HL-60/S4 (cell line): ENCODE results near the gene NAXE.
"Not testable (repeated sequence)": the region's sequence is repeated elsewhere in the genome, so short reads cannot be mapped to it uniquely, and the experiment has no call there.

Experiments used
- in situ Hi-C: fragments of 300-500 bp; cut with MboI; formaldehyde crosslinking; loops from 2 replicates; pipeline ENCODE4 v1.14.3; 2022; ENCODE audit warnings: low sequenced_read_pairs

The NAXE gene

DNA sequence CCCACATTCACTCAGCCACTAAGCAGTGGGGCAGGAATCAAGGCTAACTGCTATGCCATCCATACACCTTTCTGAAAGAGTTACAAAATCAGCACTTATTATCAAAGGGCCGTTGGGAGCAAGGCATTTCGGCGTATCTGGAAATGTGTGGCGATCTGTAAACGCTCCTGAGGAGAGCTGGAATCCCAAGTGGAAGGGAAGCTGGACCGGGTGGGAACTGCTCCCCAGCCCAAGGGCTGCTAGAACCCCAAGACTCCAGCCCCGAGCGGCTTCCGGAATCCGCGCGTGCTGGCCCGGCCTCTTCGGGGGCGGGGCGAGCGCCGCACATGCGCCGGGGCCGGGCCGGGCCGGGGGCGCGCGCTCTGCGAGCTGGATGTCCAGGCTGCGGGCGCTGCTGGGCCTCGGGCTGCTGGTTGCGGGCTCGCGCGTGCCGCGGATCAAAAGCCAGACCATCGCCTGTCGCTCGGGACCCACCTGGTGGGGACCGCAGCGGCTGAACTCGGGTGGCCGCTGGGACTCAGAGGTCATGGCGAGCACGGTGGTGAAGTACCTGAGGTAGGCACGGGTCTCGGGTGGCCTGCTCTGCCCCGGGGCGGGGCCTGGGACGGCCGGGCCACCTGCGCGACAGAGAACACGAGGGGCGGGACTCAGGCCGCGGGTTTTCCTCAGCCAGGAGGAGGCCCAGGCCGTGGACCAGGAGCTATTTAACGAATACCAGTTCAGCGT, at the start of gene NAXE:
NAXE (plus strand) TSS at position 345 of the 726 bp plus-strand sequence; CDS start at position 374, 29 bp downstream.
- in situ Hi-C loops, result no loop called here

DNA sequence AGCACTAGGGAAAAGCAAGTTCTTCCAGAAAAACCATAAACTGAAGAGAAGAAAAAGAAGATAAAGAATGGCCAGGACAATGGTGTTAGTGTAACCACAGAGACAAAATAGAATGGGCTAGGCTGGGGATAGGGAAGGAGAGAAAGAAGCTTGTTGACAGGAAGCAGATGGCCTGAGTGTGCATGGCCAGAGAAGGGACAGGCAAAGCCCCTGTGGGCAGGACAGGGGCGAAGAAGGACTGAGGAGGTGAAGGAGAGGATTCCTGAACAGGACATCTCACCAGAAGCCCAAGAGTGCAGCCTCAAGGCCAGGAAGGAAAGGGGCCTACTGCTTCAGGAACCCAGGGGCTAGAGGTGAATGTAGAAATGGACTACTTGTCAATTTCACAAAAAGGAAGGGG, 48.5 kb upstream of the NAXE start:
- in situ Hi-C loops, result no loop called here

DNA sequence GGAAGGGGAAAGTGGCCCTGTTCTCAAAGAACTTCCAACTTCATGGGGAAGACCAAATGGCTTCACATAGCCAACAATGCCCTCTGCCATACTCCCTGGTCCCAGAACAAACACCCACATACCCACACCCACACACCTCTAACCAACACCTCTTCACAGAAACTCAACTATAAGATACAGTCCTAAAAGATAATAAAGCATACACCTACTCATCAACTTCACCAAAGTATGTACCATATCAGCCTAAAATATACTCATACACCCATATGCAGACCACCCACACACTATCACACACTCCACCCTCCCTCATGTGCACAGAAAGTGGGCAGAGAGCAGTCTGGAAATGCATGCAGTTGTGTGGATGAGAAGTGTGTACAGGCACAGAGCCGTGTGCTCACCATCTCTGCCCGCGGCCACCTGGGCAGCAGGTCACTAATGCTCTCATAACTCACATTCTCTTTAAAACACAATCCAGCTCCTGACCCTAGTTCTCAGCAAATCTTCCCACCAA, 46.9 kb upstream of the NAXE start:
- in situ Hi-C loops, result no loop called here

DNA sequence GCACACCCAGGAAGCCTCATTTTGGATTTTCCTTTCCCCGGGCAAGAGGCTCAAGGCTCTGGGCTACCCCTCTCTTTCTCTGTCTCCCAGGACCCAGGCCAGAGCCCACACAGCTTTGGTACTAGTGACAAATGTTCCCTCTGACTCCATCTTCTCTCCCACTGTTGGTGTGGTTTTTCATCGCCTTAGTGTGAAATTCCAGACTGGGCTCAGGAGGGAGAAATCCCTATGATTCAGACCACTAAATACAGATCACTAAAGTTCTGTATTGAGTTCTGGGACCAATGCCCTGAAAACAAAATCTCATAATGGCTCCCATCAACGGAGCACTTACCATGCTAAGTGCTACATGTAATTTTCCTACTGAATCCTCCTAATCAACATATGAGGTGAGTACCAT, 45.3 kb upstream of the NAXE start:
- in situ Hi-C loops, result no loop called here

- in situ Hi-C loops, result no loop called here
These were observed 44.1 kb upstream of the NAXE start for GRCh38 chr1:156547434-156547833.

DNA sequence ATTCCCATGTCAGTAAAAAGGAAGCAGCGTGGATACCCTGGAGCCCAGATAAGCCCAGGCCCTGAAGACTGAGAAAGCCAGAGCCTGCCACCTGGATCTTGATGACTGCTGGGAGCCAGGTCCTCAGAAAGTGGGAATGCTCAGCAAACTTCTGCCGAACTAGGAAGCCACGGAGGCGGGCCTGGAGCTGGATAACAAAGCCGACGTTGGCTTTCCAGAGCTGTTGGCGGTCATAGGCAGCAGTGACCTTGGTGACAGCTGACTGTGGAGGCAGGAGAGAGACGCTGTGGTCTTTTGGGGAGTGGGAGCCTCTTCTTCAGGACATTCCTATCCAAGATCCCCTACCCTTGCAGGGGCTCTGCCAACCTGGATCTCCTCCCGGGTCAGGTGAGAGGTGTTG, 43.6 kb upstream of the NAXE start:
- in situ Hi-C loops, result no loop called here

DNA sequence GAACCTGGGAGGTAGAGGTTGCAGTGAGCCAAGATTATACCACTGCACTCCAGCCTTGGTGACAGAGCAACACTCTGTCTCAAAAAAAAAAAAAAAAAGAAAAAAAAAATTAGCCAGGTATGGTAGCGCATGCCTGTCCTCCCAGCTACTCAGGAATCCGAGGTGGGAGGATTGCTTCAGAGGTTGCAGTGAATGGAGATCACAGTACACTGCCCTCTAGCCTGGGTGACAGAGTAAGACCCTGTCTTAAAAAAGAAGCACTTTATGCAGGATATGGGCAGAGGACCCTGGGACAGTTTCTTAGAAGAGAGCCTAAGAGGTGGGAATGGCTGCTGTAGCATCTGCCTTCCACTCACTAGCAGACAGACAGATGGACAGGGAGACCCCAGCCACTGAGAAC, 42.2 kb upstream of the NAXE start:
- in situ Hi-C loops, result no loop called here

DNA sequence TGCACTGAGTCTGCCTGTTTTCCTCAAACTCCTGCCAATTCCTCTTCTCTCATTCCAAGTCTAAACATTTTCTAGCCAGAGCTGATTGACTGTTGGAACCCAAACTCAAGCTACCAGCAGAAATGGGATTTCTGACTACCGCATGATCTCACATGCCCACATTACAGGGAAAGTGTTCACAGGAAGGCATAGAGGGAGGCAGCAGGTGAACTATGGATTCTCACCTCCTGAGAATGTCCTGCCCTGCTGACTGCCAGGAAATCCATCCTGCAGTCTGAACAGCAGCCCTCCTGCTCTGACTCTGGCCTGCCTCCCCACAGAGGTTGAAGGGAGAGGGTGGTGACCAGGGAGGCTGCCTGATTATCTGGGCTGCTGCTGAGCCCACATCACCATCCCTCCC, 41.7 kb upstream of the NAXE start:
- in situ Hi-C loops, result no loop called here

GRCh38 chr1:156550346-156550745, 41.2 kb upstream of the NAXE start:
- in situ Hi-C loops, result no loop called here

DNA sequence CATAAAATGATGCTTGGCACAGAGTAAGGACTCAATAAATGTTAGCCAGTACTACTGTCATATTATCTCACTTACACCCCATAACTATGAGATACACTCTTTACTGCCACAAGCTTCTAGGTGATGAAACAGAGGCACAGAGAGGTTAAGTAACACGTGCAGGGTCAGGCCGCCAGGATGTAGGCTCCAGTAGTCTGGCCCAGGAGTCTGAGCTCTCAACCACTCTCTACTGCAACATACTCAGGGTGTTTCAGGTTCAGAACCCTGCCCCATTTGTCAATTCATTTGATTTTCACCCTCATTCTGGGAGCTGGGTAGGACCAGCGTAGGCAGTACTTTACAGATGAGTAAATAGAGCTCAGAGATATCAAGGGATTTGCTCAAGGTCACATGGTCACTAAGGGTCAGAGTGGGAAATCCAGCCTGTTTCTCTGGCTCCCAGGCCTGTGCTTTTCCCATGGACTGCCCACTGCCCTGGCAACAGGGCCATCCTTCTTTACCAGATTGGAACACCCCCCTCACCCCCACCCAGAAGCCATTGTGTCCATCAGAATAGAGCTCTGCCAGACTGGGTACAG, 40.4 kb upstream of the NAXE start:
- in situ Hi-C loops, result no loop called here

- in situ Hi-C loops, result no loop called here
These were observed 39.7 kb upstream of the NAXE start for GRCh38 chr1:156551869-156552268.

DNA sequence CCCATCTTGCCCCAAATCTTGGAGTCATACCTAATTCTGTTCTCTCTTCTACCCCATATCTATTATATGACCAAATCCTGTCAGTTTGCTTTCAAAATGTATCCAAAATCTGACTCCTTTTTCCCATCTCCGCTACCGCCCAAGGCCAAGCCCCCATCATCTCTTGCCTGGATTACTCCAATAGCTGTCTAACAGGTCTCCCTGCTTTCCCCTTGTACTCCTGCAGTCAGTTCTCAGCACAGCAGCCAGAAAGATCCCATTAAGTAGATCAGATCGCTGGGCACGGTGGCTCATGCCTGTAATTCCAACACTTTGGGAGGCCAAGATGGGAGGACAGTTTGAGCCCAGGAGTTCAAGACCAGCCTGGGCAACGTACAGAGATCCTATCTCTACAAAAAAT, 39.1 kb upstream of the NAXE start:
- in situ Hi-C loops, result no loop called here

GRCh38 chr1:156552937-156553336, 38.6 kb upstream of the NAXE start:
- in situ Hi-C loops, result not testable (repeated sequence)

GRCh38 chr1:156553860-156554485, 37.6 kb upstream of the NAXE start:
- in situ Hi-C loops, result no loop called here

DNA sequence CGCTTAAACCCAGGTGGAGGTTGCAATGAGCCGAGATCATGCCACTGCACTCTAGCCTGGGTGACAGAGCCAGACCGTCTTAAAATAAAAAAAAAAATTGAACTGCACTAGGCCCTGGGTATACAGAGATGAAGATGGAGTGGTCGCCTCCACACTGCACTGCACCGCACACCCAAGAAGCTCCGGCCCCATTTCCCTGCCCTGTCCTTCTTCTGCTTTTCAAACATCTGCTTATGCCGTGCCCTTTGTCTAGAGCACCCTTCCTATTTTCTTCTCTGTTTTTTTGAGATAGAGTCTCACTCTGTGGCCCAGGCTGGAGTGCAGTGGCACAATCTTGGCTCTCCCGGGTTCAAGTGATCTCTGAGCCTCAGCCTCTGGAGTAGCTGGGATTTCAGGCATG, 36.6 kb upstream of the NAXE start:
- in situ Hi-C loops, result no loop called here

DNA sequence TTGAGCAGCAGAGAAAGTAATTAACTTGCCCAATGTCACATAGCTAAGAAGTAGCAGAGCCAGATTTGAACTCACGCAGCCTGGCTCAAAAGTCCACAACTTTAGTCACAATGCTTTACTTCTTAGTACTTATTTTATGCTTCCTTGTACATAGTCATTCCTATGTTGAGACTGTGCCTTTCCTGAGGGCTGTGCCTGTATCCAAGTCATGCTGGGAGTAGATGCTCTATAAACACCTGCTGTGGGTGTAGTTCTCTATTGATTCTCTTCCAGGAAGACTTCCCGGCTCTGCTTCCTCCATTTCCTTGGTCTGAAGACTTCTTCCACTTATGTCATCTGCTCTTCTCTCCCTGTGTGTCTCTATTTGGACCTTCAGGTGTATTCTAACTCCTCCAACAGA, 35.9 kb upstream of the NAXE start:
- in situ Hi-C loops, result no loop called here

DNA sequence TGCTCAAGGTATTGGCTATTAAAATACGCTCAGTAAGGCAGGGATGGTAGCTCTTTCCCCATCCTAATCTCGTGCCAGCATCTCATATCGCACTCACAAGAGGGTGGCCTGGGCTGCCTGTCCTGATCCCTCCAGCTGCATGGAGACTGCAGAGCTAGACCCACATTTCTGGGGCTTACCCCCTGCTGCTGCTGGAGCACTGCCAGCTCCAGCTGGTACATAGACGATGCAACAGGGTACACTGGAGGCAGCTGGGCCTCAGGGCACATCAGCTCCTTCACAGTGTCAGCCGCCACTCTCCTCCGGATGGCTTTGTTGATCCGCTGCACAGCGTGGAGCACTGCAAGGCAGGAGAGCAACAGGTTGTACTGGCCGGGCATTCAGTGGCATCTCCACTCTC, 35.2 kb upstream of the NAXE start:
- in situ Hi-C loops, result no loop called here

DNA sequence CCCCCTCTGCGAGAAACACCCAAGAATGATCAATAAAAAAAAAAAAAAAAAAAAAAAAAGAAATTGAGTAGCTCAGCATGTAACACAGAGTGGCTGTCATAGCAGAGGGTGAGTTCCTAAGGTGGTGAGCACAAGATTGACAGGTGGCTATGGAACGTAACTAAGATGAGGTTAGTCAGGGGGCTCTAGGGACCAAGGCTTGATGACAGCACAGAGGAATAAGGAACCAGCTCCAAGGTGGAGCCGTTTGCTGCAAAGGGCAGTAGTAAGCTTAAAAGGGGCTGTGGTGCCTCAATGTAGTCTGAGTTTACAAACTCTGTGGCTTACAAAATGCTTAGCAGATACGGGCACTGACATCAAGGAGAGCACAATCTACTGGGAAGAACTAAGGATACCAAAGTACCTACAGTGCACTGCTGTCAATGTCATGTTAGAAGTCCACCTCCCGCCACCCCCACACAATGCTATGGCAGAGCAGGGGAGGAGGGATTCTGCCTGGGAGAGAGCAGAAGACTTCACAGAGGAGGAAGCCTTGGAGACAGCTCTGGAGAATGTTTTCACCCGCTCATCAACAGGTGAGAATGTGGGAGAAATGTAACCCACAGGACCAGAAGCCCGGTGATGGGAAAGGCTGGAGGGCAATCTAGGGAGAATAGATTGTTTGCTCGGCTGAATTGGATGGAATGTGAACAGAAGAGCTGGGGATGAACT, 32.3 kb upstream of the NAXE start:
- in situ Hi-C loops, result no loop called here

GRCh38 chr1:156559797-156560385, 31.7 kb upstream of the NAXE start:
- in situ Hi-C loops, result no loop called here

DNA sequence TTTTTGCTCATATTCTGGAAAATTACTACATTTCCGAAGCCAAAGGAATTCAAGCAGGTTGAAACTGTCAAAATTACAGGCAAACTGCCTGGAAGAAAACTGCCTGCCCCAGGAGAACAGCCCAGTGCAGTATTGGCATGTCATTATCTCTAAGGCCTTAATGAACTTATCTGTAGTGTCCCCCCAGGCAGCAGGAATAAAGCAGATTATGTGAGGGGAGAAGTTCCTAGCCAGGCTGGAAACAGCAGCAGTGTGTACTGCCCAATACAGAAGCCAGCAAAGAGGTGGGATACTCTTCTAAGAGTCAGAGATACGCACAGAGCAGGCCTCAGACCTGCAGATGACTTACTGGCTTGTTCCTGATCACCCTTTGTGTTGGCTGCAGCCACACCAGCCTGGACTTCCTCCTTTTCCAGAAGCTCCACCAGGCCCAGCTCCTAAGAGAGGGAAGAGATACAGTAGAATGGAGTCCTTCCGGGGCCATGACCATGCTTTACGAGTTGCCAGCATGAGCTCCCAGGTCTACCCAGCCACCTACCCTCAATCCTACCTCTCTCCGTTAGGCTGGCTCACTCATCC, 30.9 kb upstream of the NAXE start:
- in situ Hi-C loops, result no loop called here

- in situ Hi-C loops, result no loop called here
These were observed 26.1 kb upstream of the NAXE start for GRCh38 chr1:156565519-156565918.
